Measurements from ENCODE around the gene PI4K2A.
A peak's percentile ranks its signal among the peaks of the same experiment; 100 is the strongest.

GRCh38 chr10:97686301-97686961 lies 46.0 kb downstream of the PI4K2A start:
- TF ChIP-seq EP300 (IDR thresholded peaks at IDR 0.05), result no peak
- peak in 1 of 3 donors; percentile 5 for TF ChIP-seq POLR2AphosphoS5 (IDR thresholded peaks at IDR 0.05)
- TF ChIP-seq CTCF (IDR thresholded peaks at IDR 0.05), result no peak
- TF ChIP-seq POLR2A (IDR thresholded peaks at IDR 0.05), result no peak

All from stomach (tissue), 4 donors.